Panc1 (cell line): Measurements from ENCODE around the gene DLG2.

Experiments used
- POLR2AphosphoS5 ChIP-seq: IDR thresholded peaks from 2 replicates; pipeline ENCODE4 v1.6.1; 2012; ENCODE audit warnings: mild to moderate bottlenecking, low read depth, low read length, moderate library complexity
- REST ChIP-seq, 2 experiments: IDR thresholded peaks; 2 replicates each; pipeline ENCODE4 v1.6.1; 2011 to 2012; ENCODE audit warnings: low read depth in 2 of 2, control low read depth in 1 of 2, low read length in 1 of 2, mild to moderate bottlenecking in 1 of 2, moderate library complexity in 1 of 2; ENCODE audit not compliant: insufficient read depth in 1 of 2
- SIN3A ChIP-seq: IDR thresholded peaks from 2 replicates; pipeline ENCODE4 v1.6.1; 2012; ENCODE audit warnings: low read depth, mild to moderate bottlenecking, low read length, moderate library complexity, borderline replicate concordance; ENCODE audit not compliant: insufficient read depth
- TF ChIP-seq, protein P1 (sequence below): fragments of 450-650 bp; IDR thresholded peaks from 2 replicates; pipeline ENCODE4 v1.5.1; 2017; ENCODE audit warnings: mild to moderate bottlenecking

GRCh38 chr11:84260862-84261261 lies 1366.3 kb downstream of the DLG2 start:
- TF ChIP-seq, protein P1, sequence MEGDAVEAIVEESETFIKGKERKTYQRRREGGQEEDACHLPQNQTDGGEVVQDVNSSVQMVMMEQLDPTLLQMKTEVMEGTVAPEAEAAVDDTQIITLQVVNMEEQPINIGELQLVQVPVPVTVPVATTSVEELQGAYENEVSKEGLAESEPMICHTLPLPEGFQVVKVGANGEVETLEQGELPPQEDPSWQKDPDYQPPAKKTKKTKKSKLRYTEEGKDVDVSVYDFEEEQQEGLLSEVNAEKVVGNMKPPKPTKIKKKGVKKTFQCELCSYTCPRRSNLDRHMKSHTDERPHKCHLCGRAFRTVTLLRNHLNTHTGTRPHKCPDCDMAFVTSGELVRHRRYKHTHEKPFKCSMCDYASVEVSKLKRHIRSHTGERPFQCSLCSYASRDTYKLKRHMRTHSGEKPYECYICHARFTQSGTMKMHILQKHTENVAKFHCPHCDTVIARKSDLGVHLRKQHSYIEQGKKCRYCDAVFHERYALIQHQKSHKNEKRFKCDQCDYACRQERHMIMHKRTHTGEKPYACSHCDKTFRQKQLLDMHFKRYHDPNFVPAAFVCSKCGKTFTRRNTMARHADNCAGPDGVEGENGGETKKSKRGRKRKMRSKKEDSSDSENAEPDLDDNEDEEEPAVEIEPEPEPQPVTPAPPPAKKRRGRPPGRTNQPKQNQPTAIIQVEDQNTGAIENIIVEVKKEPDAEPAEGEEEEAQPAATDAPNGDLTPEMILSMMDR: no peak
- TF ChIP-seq SIN3A (no peak), REST (IDR thresholded peaks at IDR 0.05; ENCODE audit: insufficient read depth in 1 of 2, low read depth in 2 of 2, low read length in 1 of 2) (no peak), POLR2AphosphoS5 (no peak)
